Neural cell (in vitro differentiated cells): ENCODE results near the gene CPLX4.

Experiments used
- EP300 ChIP-seq: fragments of 450-650 bp; conservative IDR thresholded peaks from 2 replicates; pipeline ENCODE4 v1.6.1; 2014; ENCODE audit warnings: antibody characterized with exemption, mild to moderate bottlenecking, moderate library complexity; ENCODE audit not compliant: poor library complexity, severe bottlenecking
- EZH2 ChIP-seq: fragments of 200-600, 300-800 bp; shearing (Covaris generic), sonication (generic); IDR thresholded peaks from 2 replicates; pipeline ENCODE4 v1.6.1; 2014; ENCODE audit warnings: antibody characterized with exemption, low read length, borderline replicate concordance, mild to moderate bottlenecking; ENCODE audit not compliant: insufficient read depth, poor library complexity, severe bottlenecking
- MXI1 ChIP-seq: fragments of 450-650 bp; conservative IDR thresholded peaks from 2 replicates; pipeline ENCODE4 v1.6.1; 2014; ENCODE audit warnings: antibody characterized with exemption, mild to moderate bottlenecking; ENCODE audit not compliant: poor library complexity, severe bottlenecking
- POLR2AphosphoS5 ChIP-seq: IDR thresholded peaks from 2 replicates; pipeline ENCODE4 v1.6.1; 2012
- RAD21 ChIP-seq: fragments of 450-650 bp; conservative IDR thresholded peaks from 2 replicates; pipeline ENCODE4 v1.6.1; 2014; ENCODE audit warnings: antibody characterized with exemption, mild to moderate bottlenecking, moderate library complexity
- TAF1 ChIP-seq: IDR thresholded peaks from 2 replicates; pipeline ENCODE4 v1.6.1; 2012; ENCODE audit warnings: low read depth
- TF ChIP-seq, protein P1 (sequence below): fragments of 450-650 bp; IDR thresholded peaks from 2 replicates; pipeline ENCODE4 v1.5.1; 2014; ENCODE audit warnings: antibody characterized with exemption, mild to moderate bottlenecking, moderate library complexity; ENCODE audit not compliant: poor library complexity, severe bottlenecking
- TF ChIP-seq, protein P2 (sequence below): IDR thresholded peaks from 2 replicates; pipeline ENCODE4 v1.6.1; 2012; ENCODE audit warnings: borderline replicate concordance

DNA sequence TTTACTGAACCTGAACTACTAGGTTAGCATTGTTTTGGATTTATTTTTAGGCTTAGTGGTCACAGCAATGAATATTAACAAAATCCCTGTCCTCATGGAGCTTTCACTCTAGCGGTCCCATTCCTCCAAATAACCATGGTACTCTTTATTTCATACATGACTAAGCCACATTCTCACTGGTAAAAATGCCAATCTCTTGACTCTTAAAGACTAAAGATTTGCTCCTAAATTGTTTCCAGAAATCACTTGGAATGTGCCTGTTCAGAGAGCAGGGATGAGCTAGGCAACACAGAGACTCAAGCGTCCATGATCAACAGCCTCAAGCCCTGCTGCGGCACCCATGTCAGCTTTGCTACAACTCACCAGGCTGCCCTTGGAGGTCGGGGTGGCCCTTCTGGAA is 27.1 kb upstream of the CPLX4 start:
- TF ChIP-seq, protein P1, sequence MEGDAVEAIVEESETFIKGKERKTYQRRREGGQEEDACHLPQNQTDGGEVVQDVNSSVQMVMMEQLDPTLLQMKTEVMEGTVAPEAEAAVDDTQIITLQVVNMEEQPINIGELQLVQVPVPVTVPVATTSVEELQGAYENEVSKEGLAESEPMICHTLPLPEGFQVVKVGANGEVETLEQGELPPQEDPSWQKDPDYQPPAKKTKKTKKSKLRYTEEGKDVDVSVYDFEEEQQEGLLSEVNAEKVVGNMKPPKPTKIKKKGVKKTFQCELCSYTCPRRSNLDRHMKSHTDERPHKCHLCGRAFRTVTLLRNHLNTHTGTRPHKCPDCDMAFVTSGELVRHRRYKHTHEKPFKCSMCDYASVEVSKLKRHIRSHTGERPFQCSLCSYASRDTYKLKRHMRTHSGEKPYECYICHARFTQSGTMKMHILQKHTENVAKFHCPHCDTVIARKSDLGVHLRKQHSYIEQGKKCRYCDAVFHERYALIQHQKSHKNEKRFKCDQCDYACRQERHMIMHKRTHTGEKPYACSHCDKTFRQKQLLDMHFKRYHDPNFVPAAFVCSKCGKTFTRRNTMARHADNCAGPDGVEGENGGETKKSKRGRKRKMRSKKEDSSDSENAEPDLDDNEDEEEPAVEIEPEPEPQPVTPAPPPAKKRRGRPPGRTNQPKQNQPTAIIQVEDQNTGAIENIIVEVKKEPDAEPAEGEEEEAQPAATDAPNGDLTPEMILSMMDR, result no peak
- no peak for TF ChIP-seq POLR2AphosphoS5
- no peak for TF ChIP-seq EZH2
- no peak for TF ChIP-seq MXI1
- TF ChIP-seq, protein P2, sequence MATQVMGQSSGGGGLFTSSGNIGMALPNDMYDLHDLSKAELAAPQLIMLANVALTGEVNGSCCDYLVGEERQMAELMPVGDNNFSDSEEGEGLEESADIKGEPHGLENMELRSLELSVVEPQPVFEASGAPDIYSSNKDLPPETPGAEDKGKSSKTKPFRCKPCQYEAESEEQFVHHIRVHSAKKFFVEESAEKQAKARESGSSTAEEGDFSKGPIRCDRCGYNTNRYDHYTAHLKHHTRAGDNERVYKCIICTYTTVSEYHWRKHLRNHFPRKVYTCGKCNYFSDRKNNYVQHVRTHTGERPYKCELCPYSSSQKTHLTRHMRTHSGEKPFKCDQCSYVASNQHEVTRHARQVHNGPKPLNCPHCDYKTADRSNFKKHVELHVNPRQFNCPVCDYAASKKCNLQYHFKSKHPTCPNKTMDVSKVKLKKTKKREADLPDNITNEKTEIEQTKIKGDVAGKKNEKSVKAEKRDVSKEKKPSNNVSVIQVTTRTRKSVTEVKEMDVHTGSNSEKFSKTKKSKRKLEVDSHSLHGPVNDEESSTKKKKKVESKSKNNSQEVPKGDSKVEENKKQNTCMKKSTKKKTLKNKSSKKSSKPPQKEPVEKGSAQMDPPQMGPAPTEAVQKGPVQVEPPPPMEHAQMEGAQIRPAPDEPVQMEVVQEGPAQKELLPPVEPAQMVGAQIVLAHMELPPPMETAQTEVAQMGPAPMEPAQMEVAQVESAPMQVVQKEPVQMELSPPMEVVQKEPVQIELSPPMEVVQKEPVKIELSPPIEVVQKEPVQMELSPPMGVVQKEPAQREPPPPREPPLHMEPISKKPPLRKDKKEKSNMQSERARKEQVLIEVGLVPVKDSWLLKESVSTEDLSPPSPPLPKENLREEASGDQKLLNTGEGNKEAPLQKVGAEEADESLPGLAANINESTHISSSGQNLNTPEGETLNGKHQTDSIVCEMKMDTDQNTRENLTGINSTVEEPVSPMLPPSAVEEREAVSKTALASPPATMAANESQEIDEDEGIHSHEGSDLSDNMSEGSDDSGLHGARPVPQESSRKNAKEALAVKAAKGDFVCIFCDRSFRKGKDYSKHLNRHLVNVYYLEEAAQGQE, result no peak
- TF ChIP-seq EP300, result no peak
- TF ChIP-seq RAD21, result no peak
- TF ChIP-seq TAF1, result no peak
